HL-60/S4 treated with phorbol 12-myristate 13-acetate at 8.2 ng/mL for 4 days and 3 days (cell line): Measurements from ENCODE around the gene L3MBTL1.
"Not testable (repeated sequence)": the region's sequence is repeated elsewhere in the genome, so short reads cannot be mapped to it uniquely, and the experiment has no call there.

Source experiments
- in situ Hi-C: fragments of 300-500 bp; cut with MboI; formaldehyde crosslinking; loops from 2 replicates; pipeline ENCODE4 v1.15.0; 2022; ENCODE audit warnings: low sequenced_read_pairs

Gene L3MBTL1

DNA sequence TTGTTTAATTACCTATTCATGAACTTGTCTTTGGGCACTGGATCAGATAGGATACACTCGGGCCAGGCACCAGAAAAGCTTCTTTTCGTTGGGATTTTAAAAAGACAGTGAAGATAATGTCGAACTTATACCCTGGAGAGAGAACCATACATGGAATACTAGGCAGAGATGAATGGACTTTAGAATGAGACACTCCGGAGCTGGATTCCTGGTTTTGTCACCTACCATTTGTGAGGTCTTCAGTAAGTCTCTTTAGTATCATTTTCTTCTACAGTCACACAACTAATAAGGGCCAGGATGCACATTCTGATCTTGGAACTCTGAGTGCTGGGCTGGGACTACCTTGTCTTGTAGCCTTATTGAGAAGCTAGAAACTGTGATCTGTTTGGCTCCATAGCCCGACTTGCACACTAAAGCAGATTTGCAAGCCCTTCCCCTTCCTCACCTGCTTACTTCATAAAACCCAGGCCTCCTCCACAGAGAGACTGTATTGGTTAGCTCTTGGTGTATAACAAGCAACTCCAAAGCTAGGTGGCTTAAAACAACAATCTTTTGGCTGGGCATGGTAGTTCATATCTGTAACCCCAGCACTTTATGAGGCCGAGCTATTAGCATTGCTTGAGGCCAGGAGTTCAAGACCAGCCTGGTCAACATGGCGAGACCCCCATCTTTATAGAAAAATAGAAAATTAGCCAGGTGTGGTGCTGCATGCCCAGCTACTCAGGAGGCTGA, 75.8 kb downstream of the L3MBTL1 start:
- in situ Hi-C loops: no loop called here

DNA sequence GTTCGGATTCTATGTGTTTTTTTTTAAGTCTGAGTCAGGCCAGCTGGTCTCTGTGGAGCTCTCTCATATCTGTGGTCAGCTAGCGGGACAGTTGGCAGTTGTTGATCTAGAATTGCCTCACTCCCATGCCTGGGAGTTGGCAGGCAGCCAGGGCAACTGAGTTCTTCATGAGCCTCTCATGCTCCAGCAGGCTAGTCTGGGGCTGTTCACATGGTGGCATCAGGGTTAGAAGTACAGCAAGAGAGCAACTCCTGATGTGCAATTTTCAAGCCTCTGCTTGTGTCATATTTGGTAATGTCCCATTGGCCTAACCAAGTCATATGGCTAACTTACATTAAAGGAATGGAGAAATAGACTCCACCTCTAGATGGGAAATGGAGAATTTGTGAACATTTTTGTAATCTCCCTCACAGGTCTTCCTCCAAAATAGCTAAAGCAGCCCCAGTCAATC, 76.5 kb downstream of the L3MBTL1 start:
- in situ Hi-C loops: no loop called here

DNA sequence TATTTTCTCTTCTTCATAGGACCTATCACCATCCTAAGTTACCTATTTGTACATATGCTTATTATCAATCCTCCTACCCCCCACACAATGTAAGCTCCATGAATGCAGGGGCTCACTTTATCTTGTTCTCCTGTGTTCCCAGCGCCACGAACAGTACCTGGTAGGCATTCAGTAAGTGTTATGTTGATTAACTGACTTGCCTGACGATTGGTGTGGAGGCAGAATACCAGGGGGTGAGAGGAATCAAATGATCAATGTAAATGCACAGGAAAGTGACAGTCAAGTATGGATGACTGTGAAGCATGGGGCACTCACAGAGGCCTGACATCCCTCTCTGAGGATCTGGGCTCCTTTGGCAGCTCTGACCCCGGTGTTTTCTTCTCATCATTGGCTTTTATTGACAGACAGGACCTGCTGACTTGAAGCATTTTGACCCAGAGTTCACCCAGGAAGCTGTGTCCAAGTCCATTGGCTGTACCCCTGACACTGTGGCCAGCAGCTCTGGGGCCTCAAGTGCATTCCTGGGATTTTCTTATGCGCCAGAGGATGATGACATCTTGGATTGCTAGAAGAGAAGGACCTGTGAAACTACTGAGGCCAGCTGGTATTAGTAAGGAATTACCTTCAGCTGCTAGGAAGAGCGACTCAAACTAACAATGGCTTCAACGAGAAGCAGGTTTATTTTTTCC, 77.1 kb downstream of the L3MBTL1 start:
- in situ Hi-C loops: no loop called here

DNA sequence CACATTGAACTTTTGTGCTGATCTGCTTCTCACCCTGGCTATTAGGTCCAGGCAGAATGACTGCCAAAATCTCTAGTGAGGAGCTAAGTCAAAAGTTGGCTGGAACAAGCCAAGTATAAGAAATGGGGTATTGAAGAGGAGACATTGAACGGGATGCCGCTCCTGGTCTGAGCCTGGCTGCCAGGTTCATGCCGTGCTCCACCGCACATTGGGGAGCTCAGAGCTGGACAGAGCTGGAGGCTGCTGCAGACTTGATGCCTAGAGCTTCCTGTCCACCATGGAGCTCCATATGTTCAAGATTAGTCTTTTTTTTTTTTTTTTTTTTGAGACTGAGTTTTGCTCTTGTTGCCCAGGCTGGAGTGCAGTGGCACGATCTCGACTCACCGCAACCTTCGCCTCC, 79.1 kb downstream of the L3MBTL1 start:
- in situ Hi-C loops: no loop called here

DNA sequence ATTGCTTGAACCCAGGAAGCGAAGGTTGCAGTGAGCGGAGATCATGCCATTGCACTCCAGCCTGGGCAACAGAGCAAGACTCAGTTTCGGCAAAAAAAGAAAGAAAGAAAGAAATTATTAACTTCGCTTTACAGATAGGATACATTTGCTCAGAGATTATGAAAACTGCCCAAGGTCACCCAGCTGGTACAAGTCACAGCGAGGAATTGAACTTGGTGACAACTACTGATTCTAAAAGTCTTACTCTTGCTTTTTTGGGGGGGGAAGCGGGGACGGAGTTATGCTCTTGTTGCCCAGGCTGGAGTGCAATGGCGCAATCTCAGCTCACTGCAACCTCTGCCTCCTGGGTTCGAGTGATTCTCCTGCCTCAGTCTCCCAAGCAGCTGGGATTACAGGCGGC, 81.0 kb downstream of the L3MBTL1 start:
- in situ Hi-C loops: not testable (repeated sequence)

DNA sequence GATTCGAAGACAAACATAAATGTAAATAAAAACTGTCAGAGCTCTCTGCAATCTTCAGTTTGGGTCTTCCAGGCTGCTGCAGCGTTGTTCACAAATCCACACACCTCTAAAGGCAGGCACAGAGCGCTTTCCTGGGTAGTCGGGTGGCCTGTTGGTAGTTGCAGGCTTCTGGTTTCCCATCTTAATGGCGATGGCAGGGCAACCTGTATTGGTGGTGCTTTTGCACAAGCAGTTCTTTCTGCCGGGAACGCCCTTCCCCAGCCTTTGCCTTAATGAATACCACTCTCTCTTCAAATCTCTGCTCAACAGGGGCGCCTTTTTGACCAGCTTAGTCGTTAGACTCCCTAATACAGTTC, 82.5 kb downstream of the L3MBTL1 start:
- in situ Hi-C loops: no loop called here

DNA sequence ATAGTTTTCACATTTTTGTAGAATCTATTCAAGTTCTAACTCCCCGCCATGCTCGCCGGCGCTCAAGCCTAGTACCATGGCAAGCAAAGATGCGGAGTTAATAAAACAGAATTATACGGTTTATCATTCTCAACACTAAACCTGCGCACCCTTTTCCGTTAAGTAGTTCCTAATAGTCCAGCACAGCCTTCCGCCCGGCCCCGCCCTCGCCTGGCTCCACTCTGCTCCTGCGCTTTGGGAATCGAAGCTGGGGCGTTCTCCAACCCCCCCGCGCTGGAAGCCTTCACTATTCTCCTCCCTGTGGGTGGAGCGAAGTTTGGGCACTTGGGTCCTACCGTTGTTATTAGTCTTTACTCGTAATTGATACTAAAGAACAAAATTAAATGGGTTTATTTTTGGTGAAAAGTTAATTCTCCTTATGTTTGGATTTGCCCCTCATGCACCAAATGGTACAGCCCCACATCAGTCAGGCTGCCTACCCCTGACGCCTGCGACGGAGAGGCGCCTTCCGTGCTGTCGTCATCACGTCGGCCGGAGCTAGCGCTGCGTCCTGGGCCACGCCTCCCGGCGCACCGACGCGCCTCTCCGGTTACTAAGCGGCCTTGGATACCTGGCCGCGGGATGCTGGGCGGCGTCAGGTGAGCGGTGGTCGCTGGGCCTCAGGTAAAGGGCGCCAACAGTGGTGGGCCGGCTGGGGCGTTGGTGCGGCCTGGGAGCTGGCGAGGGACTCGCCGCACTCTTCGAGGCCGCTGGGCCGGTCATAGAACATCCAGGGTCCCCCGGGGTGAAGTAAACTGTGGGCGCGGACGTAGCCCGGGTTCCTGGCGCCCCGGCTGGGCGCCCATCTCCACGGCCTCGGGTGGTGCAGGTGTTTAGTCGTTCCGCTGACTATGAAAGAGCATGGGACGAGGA, 83.2 kb downstream of the L3MBTL1 start, which contains the start of gene IFT52:
Gene IFT52, plus strand, starts transcription at position 546 of the 912 bp plus-strand sequence. CDS start 3,762 bp downstream, outside the sequence.
- in situ Hi-C loops: no loop called here
